GM12878 (cell line): ENCODE data around the gene RNF34. TPM values are rescaled to one million over a fixed set of nuclear protein-coding genes. Genes with fewer than 3 reads are reported as not detected.

Experiments used
- ATF3 ChIP-seq: IDR thresholded peaks from 2 replicates; pipeline ENCODE4 v1.6.1; 2011; ENCODE audit warnings: low read depth, mild to moderate bottlenecking, low read length, moderate library complexity, borderline replicate concordance; ENCODE audit errors: extremely low read depth
- CHD4 ChIP-seq: fragments of 200-600 bp; sonication (generic); IDR thresholded peaks from 2 replicates; pipeline ENCODE4 v1.6.1; 2016; ENCODE audit warnings: mild to moderate bottlenecking
- DPF2 ChIP-seq: fragments of 450-650 bp; IDR thresholded peaks from 2 replicates; pipeline ENCODE4 v1.6.1; 2017; ENCODE audit warnings: mild to moderate bottlenecking
- E2F4 ChIP-seq: IDR thresholded peaks from 2 replicates; pipeline ENCODE4 v1.6.1; 2012; ENCODE audit warnings: low read depth, low read length, improper control_type of control experiment
- HDAC2 ChIP-seq: fragments of 200-600 bp; sonication (generic); IDR thresholded peaks from 2 replicates; pipeline ENCODE4 v1.6.1; 2017
- HDAC6 ChIP-seq: fragments of 200-600 bp; sonication (generic); IDR thresholded peaks from one replicate; pipeline ENCODE4 v1.8.0; 2017; ENCODE audit warnings: antibody characterized with exemption; ENCODE audit not compliant: unreplicated experiment
- IRF4 ChIP-seq: IDR thresholded peaks from 2 replicates; pipeline ENCODE4 v1.6.1; 2011; ENCODE audit warnings: low read depth, low read length
- KDM1A ChIP-seq: fragments of 200-600 bp; sonication (generic); IDR thresholded peaks from 2 replicates; pipeline ENCODE4 v1.6.1; 2016; ENCODE audit warnings: borderline replicate concordance
- LARP7 ChIP-seq: fragments of 450-650 bp; IDR thresholded peaks from 2 replicates; pipeline ENCODE4 v1.6.1; 2017; ENCODE audit warnings: mild to moderate bottlenecking
- MYB ChIP-seq: fragments of 150-350 bp; IDR thresholded peaks from 2 replicates; pipeline ENCODE4 v1.6.1; 2014; ENCODE audit warnings: mild to moderate bottlenecking, low read depth, low read length, borderline replicate concordance
- NFYB ChIP-seq: IDR thresholded peaks from 2 replicates; pipeline ENCODE4 v1.6.1; 2011; ENCODE audit warnings: low read depth, mild to moderate bottlenecking, low read length, improper control_type of control experiment, moderate library complexity; ENCODE audit not compliant: insufficient read depth
- NR2C1 ChIP-seq: fragments of 450-650 bp; IDR thresholded peaks from 2 replicates; pipeline ENCODE4 v1.6.1; 2017; ENCODE audit warnings: antibody characterized with exemption, mild to moderate bottlenecking, moderate library complexity
- NR2C2 ChIP-seq: IDR thresholded peaks from 2 replicates; pipeline ENCODE4 v1.6.1; 2011; ENCODE audit warnings: borderline replicate concordance, low read depth; ENCODE audit not compliant: control insufficient read depth, insufficient read length
- PRDM15 ChIP-seq: fragments of 450-650 bp; formaldehyde crosslinking; IDR thresholded peaks from 2 replicates; pipeline ENCODE4 v1.4.0; 2020; ENCODE audit warnings: mild to moderate bottlenecking, moderate library complexity
- RAD51 ChIP-seq: fragments of 450-650 bp; IDR thresholded peaks from 2 replicates; pipeline ENCODE4 v1.6.1; 2016; ENCODE audit warnings: moderate library complexity, mild to moderate bottlenecking, inconsistent platforms
- RELA ChIP-seq: fragments of 450-650 bp; IDR thresholded peaks from 2 replicates; pipeline ENCODE4 v1.8.0; 2014; ENCODE audit warnings: borderline replicate concordance; ENCODE audit not compliant: partially characterized antibody
- SMAD1 ChIP-seq: fragments of 450-650 bp; IDR thresholded peaks from 2 replicates; pipeline ENCODE4 v1.6.1; 2018; ENCODE audit warnings: mild to moderate bottlenecking, low read depth; ENCODE audit not compliant: partially characterized antibody
- SREBF2 ChIP-seq: IDR thresholded peaks from 2 replicates; pipeline ENCODE4 v1.6.1; 2012; ENCODE audit warnings: mild to moderate bottlenecking, low read length
- TARDBP ChIP-seq: IDR thresholded peaks from 2 replicates; pipeline ENCODE4 v1.6.1; 2016; ENCODE audit warnings: borderline replicate concordance
- YBX1 ChIP-seq: fragments of 450-650 bp; IDR thresholded peaks from 2 replicates; pipeline ENCODE4 v1.6.1; 2016; ENCODE audit warnings: antibody characterized with exemption
- ZNF207 ChIP-seq: fragments of 450-650 bp; IDR thresholded peaks from 2 replicates; pipeline ENCODE4 v1.6.1; 2014; ENCODE audit warnings: antibody characterized with exemption, mild to moderate bottlenecking, borderline replicate concordance
- ZNF592 ChIP-seq: fragments of 450-650 bp; IDR thresholded peaks from 2 replicates; pipeline ENCODE4 v1.6.1; 2017; ENCODE audit warnings: mild to moderate bottlenecking, moderate library complexity
- polyA plus RNA-seq, 11 experiments: library from polyadenylated mRNA; depleted of rRNA in 4 of 11; unstranded in 6 of 11; stranded (reverse) in 5 of 11; fragments of >200 nt; fragmentation: Nextera tagmentation in 4 of 11; fragmentation: Illumina TruSeq in 1 of 11; extraction: Ambion mirVana in 4 of 11; extraction: Trizol in 1 of 11; gene quantifications; 1 replicate in 1 of 11; 2 replicates in 10 of 11; pipeline versions ENCODE4 v1.2.1 to v1.2.3, GENCODE V29; 2011 to 2016; ENCODE audit warnings: inconsistent platforms in 2 of 11, missing spikeins in 2 of 11, low read depth in 1 of 11
- total RNA-seq, 4 experiments: library from RNA; depleted of rRNA in 3 of 4; stranded (reverse); fragments of >200 nt in 3 of 4; fragmentation: Illumina TruSeq in 1 of 4; extraction: Trizol in 1 of 4; gene quantifications; 2 replicates each; pipeline versions ENCODE4 v1.2.1 to v1.2.3, GENCODE V29; 2013 to 2021

Gene RNF34
- total and polyA plus RNA-seq, 10 of the 15 experiments (the other 5 are each of a cell fraction or from before 2014, with no cell fraction given), result 63.6 to 199 (median 115) TPM

GRCh38 chr12:121351820-121352681 is 47.9 kb upstream of the RNF34 start, which contains the start of gene ANAPC5 (continued):
- TF ChIP-seq E2F4 (no peak), LARP7 (peak; percentile 86), CHD4 (no peak), ZNF592 (no peak), PRDM15 (CRISPR knock-in tag) (no peak), MYB (no peak), NR2C1 (peak; percentile 91), DPF2 (no peak; the same call in 1 of the 2 replicates), ZNF207 (0 out of 2 replicates have a peak, but pooled peaks have one; percentile 75), SMAD1 (peak; percentile 43), HDAC2 (no peak), ATF3 (peak; percentile 80; the same call in 1 of the 2 replicates), NFYB (peak; percentile 98), RAD51 (peak; percentile 96), TARDBP (peak; percentile 72; the same call in 1 of the 2 replicates), IRF4 (peak; percentile 70; the same call in 1 of the 2 replicates), SREBF2 (0 out of 2 replicates have a peak, but pooled peaks have one; percentile 11), RELA (peak; percentile 3), KDM1A (no peak), YBX1 (no peak), NR2C2 (no peak), HDAC6 (no peak)
